ENCODE results near the gene GXYLT2.
A peak's percentile ranks its signal among the peaks of the same experiment; 100 is the strongest.

The GXYLT2 gene

GRCh38 chr3:72968266-72968664 lies 80.4 kb downstream of the GXYLT2 start:
- no peak overlapping the region for H3K27ac ChIP-seq

GRCh38 chr3:72969766-72970165 lies 81.9 kb downstream of the GXYLT2 start:
- DNase-seq (ENCODE audit: low read depth, low spot score): no peak
- no peak overlapping the region for H3K27ac ChIP-seq

More at GRCh38 chr3:72968266-72968664, 80.4 kb downstream of the GXYLT2 start:
- DNase-seq (ENCODE audit: low read depth, low spot score): no peak

- no peak overlapping the region for H3K27ac ChIP-seq
- no peak for DNase-seq (ENCODE audit: low read depth, low spot score)
Measured at GRCh38 chr3:72970942-72971341, 83.1 kb downstream of the GXYLT2 start.

- H3K27ac ChIP-seq: no peak overlapping the region
- DNase-seq (ENCODE audit: low read depth, low spot score): no peak
Measured at GRCh38 chr3:72972706-72973030, 84.8 kb downstream of the GXYLT2 start.

- no peak for DNase-seq (ENCODE audit: low read depth, low spot score)
- H3K27ac ChIP-seq: no peak overlapping the region
Measured at GRCh38 chr3:72973031-72973723, 85.3 kb downstream of the GXYLT2 start.

GRCh38 chr3:72973786-72974185 lies 85.9 kb downstream of the GXYLT2 start:
- DNase-seq (ENCODE audit: low read depth, low spot score): no peak
- no peak overlapping the region for H3K27ac ChIP-seq

GRCh38 chr3:72974956-72975355 lies 87.1 kb downstream of the GXYLT2 start:
- DNase-seq (ENCODE audit: low read depth, low spot score): no peak
- peak overlapping the region; percentile 68 for H3K27ac ChIP-seq

GRCh38 chr3:72976281-72976741 lies 88.5 kb downstream of the GXYLT2 start:
- no peak for DNase-seq (ENCODE audit: low read depth, low spot score)
- H3K27ac ChIP-seq: peak overlapping the region; percentile 68

GRCh38 chr3:72977060-72977808 lies 89.4 kb downstream of the GXYLT2 start:
- peak overlapping the region; percentile 68 for H3K27ac ChIP-seq
- DNase-seq (ENCODE audit: low read depth, low spot score): no peak

- no peak for DNase-seq (ENCODE audit: low read depth, low spot score)
- no peak overlapping the region for H3K27ac ChIP-seq
Measured at GRCh38 chr3:72982609-72983366, 94.9 kb downstream of the GXYLT2 start.

- DNase-seq (ENCODE audit: low read depth, low spot score): no peak
Measured at GRCh38 chr3:72985576-72985975, 97.7 kb downstream of the GXYLT2 start.

GRCh38 chr3:72990701-72991395 lies 103.0 kb downstream of the GXYLT2 start:
- H3K27ac ChIP-seq: no peak overlapping the region
- DNase-seq (ENCODE audit: low read depth, low spot score): no peak

More at GRCh38 chr3:72985576-72985975, 97.7 kb downstream of the GXYLT2 start:
- no peak overlapping the region for H3K27ac ChIP-seq

GRCh38 chr3:72991522-72991921 lies 103.7 kb downstream of the GXYLT2 start:
- H3K27ac ChIP-seq: no peak overlapping the region
- no peak for DNase-seq (ENCODE audit: low read depth, low spot score)

- no peak overlapping the region for H3K27ac ChIP-seq
- no peak for DNase-seq (ENCODE audit: low read depth, low spot score)
Measured at GRCh38 chr3:72993391-72993790, 105.5 kb downstream of the GXYLT2 start.

GRCh38 chr3:72995337-72995736 lies 107.5 kb downstream of the GXYLT2 start:
- H3K27ac ChIP-seq: no peak overlapping the region
- no peak for DNase-seq (ENCODE audit: low read depth, low spot score)

- DNase-seq (ENCODE audit: low read depth, low spot score): no peak
Measured at GRCh38 chr3:72996121-72996472, 108.3 kb downstream of the GXYLT2 start.

GRCh38 chr3:72996473-72997333 lies 108.9 kb downstream of the GXYLT2 start, which contains the start of gene PPP4R2:
Gene PPP4R2 (plus strand): TSS chr3:72996811. CDS start chr3:72997038, 227 bp downstream.
- peak; percentile 48 for DNase-seq (ENCODE audit: low read depth, low spot score)
- H3K27ac ChIP-seq: peak within 1 kb of the TSS; percentile 91

More at GRCh38 chr3:72996121-72996472, 108.3 kb downstream of the GXYLT2 start:
- peak overlapping the region; percentile 91 for H3K27ac ChIP-seq

GRCh38 chr3:72997421-72997961 lies 109.6 kb downstream of the GXYLT2 start:
- peak overlapping the region; percentile 91 for H3K27ac ChIP-seq
- DNase-seq (ENCODE audit: low read depth, low spot score): no peak

GRCh38 chr3:72998466-72998865 lies 110.6 kb downstream of the GXYLT2 start:
- no peak overlapping the region for H3K27ac ChIP-seq
- no peak for DNase-seq (ENCODE audit: low read depth, low spot score)
